ENCODE measurements around the gene NFIC.

The NFIC gene

GRCh38 chr19:3458229-3459088 lies 92.1 kb downstream of the NFIC start:
- H3K79me1 ChIP-seq (ENCODE audit: low read depth, low read length) = peaks cover 3% of the 10 kb centered on the region
- H3K23ac ChIP-seq (ENCODE audit: low read depth, low read length, poor library complexity) = no peak overlapping the region
- H4K8ac ChIP-seq (ENCODE audit: low read depth, low read length) = no peak overlapping the region
- peak overlapping the region; percentile 0 for H2BK5ac ChIP-seq (ENCODE audit: low read length)
- peak overlapping the region; percentile 70 for H3K18ac ChIP-seq (ENCODE audit: low read length)
- H2BK120ac ChIP-seq (ENCODE audit: low read depth, low read length) = no peak overlapping the region
- H3K4me3 ChIP-seq (ENCODE audit: low read length in 2 of 2) = no peak overlapping the region
- H3K4ac ChIP-seq (ENCODE audit: low read length) = no peak overlapping the region
- no peak for DNase-seq (ENCODE audit: low spot score)
- peak overlapping the region; percentile 14 for H3K14ac ChIP-seq (ENCODE audit: low read length)
- peaks cover 0 to 2% of the 10 kb centered on the region in 2 donors for H3K9me3 ChIP-seq (replicated peaks in 1 of 2; ENCODE audit: control insufficient read depth in 2 of 2, insufficient read depth in 1 of 2, low read depth in 1 of 2, low read length in 2 of 2)
- H3K4me2 ChIP-seq (ENCODE audit: insufficient read depth, low read length, poor library complexity, severe bottlenecking) = peak overlapping the region; percentile 11
- no peak overlapping the region for H2BK15ac ChIP-seq (ENCODE audit: low read length)
- H2AK5ac ChIP-seq (ENCODE audit: low read depth, low read length) = peak overlapping the region; percentile 37
- no peaks in the 10 kb centered on the region for H3K36me3 ChIP-seq (replicated peaks in 1 of 2; ENCODE audit: control insufficient read depth in 2 of 2, insufficient read depth in 2 of 2, low read length in 2 of 2)
- H4K91ac ChIP-seq (ENCODE audit: low read depth, low read length, poor library complexity) = no peak overlapping the region
- peaks cover 13 to 49% (median 15%) of the 10 kb centered on the region in 3 experiments for H3K27me3 ChIP-seq (ENCODE audit: control insufficient read depth in 3 of 3, insufficient read depth in 3 of 3, low read depth in 1 of 3, low read length in 3 of 3)
- H3K4me1 ChIP-seq (ENCODE audit: control insufficient read depth in 2 of 2, insufficient read depth in 1 of 2, low read depth in 1 of 2, low read length in 2 of 2) = peaks cover 13 to 18% of the 10 kb centered on the region in 2 donors
- no peak overlapping the region for H2AFZ ChIP-seq (ENCODE audit: low read length)
- WGBS, 2 donors (ENCODE audit: extremely low coverage in 2 of 2, insufficient read length in 2 of 2, insufficient replicate concordance in 1 of 2) = no CpG with 5 or more reads among the region's 19 CpGs
- H2BK12ac ChIP-seq (ENCODE audit: low read length) = no peak overlapping the region
- no peak overlapping the region for H3K27ac ChIP-seq (replicated peaks; ENCODE audit: low read length)
- no peak overlapping the region for H3K9ac ChIP-seq (ENCODE audit: low read depth, low read length, poor library complexity)

DNA sequence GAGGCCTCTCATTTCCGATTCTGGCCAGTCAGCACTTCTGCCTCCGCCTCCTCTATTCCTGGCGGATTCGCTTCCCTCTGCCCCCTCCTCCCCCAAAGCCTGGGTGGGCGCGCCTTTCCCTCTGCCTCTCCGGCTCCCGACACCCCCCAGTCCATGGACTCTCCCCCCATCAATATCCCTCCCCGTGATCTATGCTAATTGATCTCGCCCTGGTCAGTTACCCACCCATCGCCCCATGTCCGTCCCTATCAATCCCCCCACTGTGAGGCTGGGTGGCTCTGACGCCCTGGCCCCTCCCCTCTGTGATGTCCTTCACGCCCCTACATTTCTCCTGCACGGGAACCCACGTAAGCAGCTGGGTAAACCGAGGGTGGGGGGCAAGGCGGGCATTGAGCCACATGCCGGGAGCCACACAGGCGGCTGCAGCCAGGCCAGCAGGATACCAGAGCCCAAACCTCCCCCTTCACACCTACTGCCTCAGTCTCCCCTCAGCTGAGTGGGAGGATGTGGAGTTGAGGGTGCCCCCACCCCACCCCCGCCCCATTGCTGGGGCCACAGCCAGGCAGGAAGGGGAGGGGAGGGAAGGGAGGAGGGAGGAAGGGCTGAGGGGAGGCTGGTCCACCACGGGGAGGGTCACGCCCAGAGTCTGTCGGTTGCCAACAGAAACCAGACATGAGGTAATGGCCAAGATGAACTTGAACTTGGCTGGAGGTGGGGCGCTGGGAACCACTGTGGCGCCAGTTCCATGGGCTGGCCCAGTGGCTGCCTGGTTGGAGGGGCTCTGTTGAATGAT lies 92.9 kb downstream of the NFIC start:
- peaks cover 15 to 23% of the 10 kb centered on the region in 2 donors for H3K4me1 ChIP-seq (ENCODE audit: control insufficient read depth in 2 of 2, insufficient read depth in 1 of 2, low read depth in 1 of 2, low read length in 2 of 2)
- peak overlapping the region; percentile 91 for H2BK120ac ChIP-seq (ENCODE audit: low read depth, low read length)
- H3K4ac ChIP-seq (ENCODE audit: low read length) = peak overlapping the region; percentile 53
- H2BK12ac ChIP-seq (ENCODE audit: low read length) = no peak overlapping the region
- no peak overlapping the region for H4K91ac ChIP-seq (ENCODE audit: low read depth, low read length, poor library complexity)
- H4K8ac ChIP-seq (ENCODE audit: low read depth, low read length) = peak overlapping the region; percentile 43
- H2BK15ac ChIP-seq (ENCODE audit: low read length) = no peak overlapping the region
- peak overlapping the region; percentile 71 for H3K18ac ChIP-seq (ENCODE audit: low read length)
- no peak for DNase-seq (ENCODE audit: low spot score)
- WGBS, 2 donors (ENCODE audit: extremely low coverage in 2 of 2, insufficient read length in 2 of 2, insufficient replicate concordance in 1 of 2) = no CpG with 5 or more reads among the region's 26 CpGs
- H3K23ac ChIP-seq (ENCODE audit: low read depth, low read length, poor library complexity) = peak overlapping the region; percentile 65
- H3K27me3 ChIP-seq (ENCODE audit: control insufficient read depth in 3 of 3, insufficient read depth in 3 of 3, low read depth in 1 of 3, low read length in 3 of 3) = peaks cover 15 to 58% (median 21%) of the 10 kb centered on the region in 3 experiments
- no peak overlapping the region for H3K27ac ChIP-seq (replicated peaks; ENCODE audit: low read length)
- peak overlapping the region; percentile 39 for H2BK5ac ChIP-seq (ENCODE audit: low read length)
- H2AFZ ChIP-seq (ENCODE audit: low read length) = no peak overlapping the region
- H3K79me1 ChIP-seq (ENCODE audit: low read depth, low read length) = peaks cover 3% of the 10 kb centered on the region
- peaks cover 0 to 2% of the 10 kb centered on the region in 2 donors for H3K9me3 ChIP-seq (replicated peaks in 1 of 2; ENCODE audit: control insufficient read depth in 2 of 2, insufficient read depth in 1 of 2, low read depth in 1 of 2, low read length in 2 of 2)
- no peaks in the 10 kb centered on the region for H3K36me3 ChIP-seq (replicated peaks in 1 of 2; ENCODE audit: control insufficient read depth in 2 of 2, insufficient read depth in 2 of 2, low read length in 2 of 2)
- no peak overlapping the region for H3K4me3 ChIP-seq (ENCODE audit: low read length in 2 of 2)
- peak overlapping the region; percentile 10 for H2AK5ac ChIP-seq (ENCODE audit: low read depth, low read length)
- H3K14ac ChIP-seq (ENCODE audit: low read length) = peak overlapping the region; percentile 56
- peak overlapping the region; percentile 77 for H3K9ac ChIP-seq (ENCODE audit: low read depth, low read length, poor library complexity)
- H3K4me2 ChIP-seq (ENCODE audit: insufficient read depth, low read length, poor library complexity, severe bottlenecking) = no peak overlapping the region

DNA sequence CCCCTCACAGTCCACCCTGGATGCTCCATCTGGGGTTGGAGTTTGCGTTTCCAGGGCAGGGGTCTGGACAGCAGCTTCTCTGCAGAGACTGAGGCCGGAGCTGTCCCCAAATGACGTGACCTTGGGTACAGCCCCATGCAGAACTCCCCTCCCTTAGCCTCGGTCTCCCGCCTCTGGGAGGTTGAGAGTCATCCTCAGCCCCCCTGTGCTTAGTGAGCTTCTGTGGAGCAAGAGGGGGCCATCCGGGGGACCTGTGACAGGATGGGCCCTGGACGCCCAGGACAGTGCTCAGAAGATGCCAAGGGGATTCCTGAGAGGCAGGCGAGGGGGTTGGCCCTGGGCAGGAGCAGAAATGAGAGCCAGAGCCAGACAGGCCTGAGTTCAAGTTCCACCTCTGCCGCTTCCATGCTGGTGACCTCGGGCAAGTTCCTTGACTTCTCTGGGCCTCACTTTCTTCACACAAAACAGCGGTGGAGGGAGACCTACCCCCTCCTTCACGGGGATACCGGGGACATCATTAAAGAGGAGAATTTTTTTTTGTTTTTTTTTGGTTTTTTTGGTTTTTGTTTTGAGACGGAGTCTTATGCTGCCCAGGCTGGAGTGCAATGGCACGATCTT lies 93.7 kb downstream of the NFIC start:
- Histone ChIP-seq H3K4me2 (ENCODE audit: insufficient read depth, low read length, poor library complexity, severe bottlenecking) (no peak overlapping the region), H3K18ac (ENCODE audit: low read length) (no peak overlapping the region), H3K4ac (ENCODE audit: low read length) (no peak overlapping the region), H3K14ac (ENCODE audit: low read length) (no peak overlapping the region), H2AFZ (ENCODE audit: low read length) (no peak overlapping the region), H2AK5ac (ENCODE audit: low read depth, low read length) (peak overlapping the region; percentile 10), H2BK15ac (ENCODE audit: low read length) (no peak overlapping the region), H3K23ac (ENCODE audit: low read depth, low read length, poor library complexity) (peak overlapping the region; percentile 73), H2BK5ac (ENCODE audit: low read length) (peak overlapping the region; percentile 39), H3K9me3 (replicated peaks in 1 of 2; ENCODE audit: control insufficient read depth in 2 of 2, insufficient read depth in 1 of 2, low read depth in 1 of 2, low read length in 2 of 2) (peaks cover 0 to 2% of the 10 kb centered on the region in 2 donors), H3K4me3 (ENCODE audit: low read length in 2 of 2) (no peak overlapping the region), H3K27ac (replicated peaks; ENCODE audit: low read length) (no peak overlapping the region), H3K9ac (ENCODE audit: low read depth, low read length, poor library complexity) (no peak overlapping the region), H3K79me1 (ENCODE audit: low read depth, low read length) (peaks cover 1% of the 10 kb centered on the region), H4K91ac (ENCODE audit: low read depth, low read length, poor library complexity) (no peak overlapping the region), H4K8ac (ENCODE audit: low read depth, low read length) (no peak overlapping the region), H3K36me3 (replicated peaks in 1 of 2; ENCODE audit: control insufficient read depth in 2 of 2, insufficient read depth in 2 of 2, low read length in 2 of 2) (no peaks in the 10 kb centered on the region), H2BK12ac (ENCODE audit: low read length) (no peak overlapping the region), H3K4me1 (ENCODE audit: control insufficient read depth in 2 of 2, insufficient read depth in 1 of 2, low read depth in 1 of 2, low read length in 2 of 2) (peaks cover 15 to 23% of the 10 kb centered on the region in 2 donors), H3K27me3 (ENCODE audit: control insufficient read depth in 3 of 3, insufficient read depth in 3 of 3, low read depth in 1 of 3, low read length in 3 of 3) (peaks cover 15 to 63% (median 22%) of the 10 kb centered on the region in 3 experiments), H2BK120ac (ENCODE audit: low read depth, low read length) (no peak overlapping the region)
- 100% methylated on average over 1 of the region's 15 CpGs; no CpG with 5 or more reads in 1 of the 2 donors for WGBS, 2 donors (ENCODE audit: extremely low coverage in 2 of 2, insufficient read length in 2 of 2, insufficient replicate concordance in 1 of 2)
- DNase-seq (ENCODE audit: low spot score) = no peak

All from neuronal stem cell (in vitro differentiated cells).